Naive B cell (primary cell): ENCODE results near the gene JAG2. TPM values are rescaled to one million over a fixed set of nuclear protein-coding genes. Genes with fewer than 3 reads are reported as not detected.

Experiments used
- ATAC-seq, 2 donors: fragments of 150-1000 bp; cut with Tn5 transposase; 2 replicates each; pipeline ENCODE4 v1.10.0; 2021; ENCODE audit warnings: low read depth in 2 of 2, mild to moderate bottlenecking in 2 of 2, moderate library complexity in 2 of 2
- DNase-seq: peaks from one replicate; pipeline ENCODE4 v3.0.0; 2022
- H3K27ac Mint-ChIP-seq, 6 donors: one replicate each; pipeline ENCODE4 v1.8.0; 2020 to 2022; ENCODE audit warnings: mild to moderate bottlenecking in 6 of 6, mixed read lengths in 6 of 6, moderate library complexity in 5 of 6, inconsistent platforms in 2 of 6
- H3K27me3 Mint-ChIP-seq, 3 donors: one replicate each; pipeline ENCODE4 v1.8.0; 2021 to 2022; ENCODE audit warnings: mixed read lengths in 3 of 3, mild to moderate bottlenecking in 1 of 3
- H3K36me3 Mint-ChIP-seq, 2 donors: one replicate each; pipeline ENCODE4 v1.8.0; 2020 to 2022; ENCODE audit warnings: mixed read lengths in 2 of 2, inconsistent platforms in 1 of 2, mild to moderate bottlenecking in 1 of 2
- H3K4me1 Mint-ChIP-seq, 3 donors: one replicate each; pipeline ENCODE4 v1.8.0; 2020 to 2022; ENCODE audit warnings: mixed read lengths in 3 of 3, inconsistent platforms in 1 of 3, mild to moderate bottlenecking in 1 of 3, moderate library complexity in 1 of 3
- H3K4me3 Mint-ChIP-seq, 8 donors: one replicate each; pipeline ENCODE4 v1.8.0; 2020 to 2022; ENCODE audit warnings: mild to moderate bottlenecking in 8 of 8, mixed read lengths in 8 of 8, moderate library complexity in 8 of 8, inconsistent platforms in 2 of 8
- H3K9me3 Mint-ChIP-seq, 7 donors: one replicate each; pipeline ENCODE4 v1.8.0; 2020 to 2022; ENCODE audit warnings: mixed read lengths in 7 of 7, mild to moderate bottlenecking in 5 of 7, inconsistent platforms in 2 of 7, moderate library complexity in 1 of 7
- polyA plus RNA-seq, 6 donors: library from polyadenylated mRNA; unstranded; fragments of 300-500 nt; fragmentation: Illumina TruSeq; gene quantifications; one replicate each; pipeline ENCODE4 v1.2.3, GENCODE V29; 2021; ENCODE audit warnings: low read depth in 6 of 6

The JAG2 gene
- polyA plus RNA-seq, 6 donors from 2014 or later, result not detected

- no peak overlapping the region for H3K27ac Mint-ChIP-seq
- H3K36me3 Mint-ChIP-seq, result peaks cover 0 to 7% of the 10 kb centered on the region in 2 donors
- H3K9me3 Mint-ChIP-seq, result no peaks in the 10 kb centered on the region
- H3K27me3 Mint-ChIP-seq, result peaks cover 5 to 20% (median 11%) of the 10 kb centered on the region in 3 donors
- DNase-seq (no peak), ATAC-seq (peak in 1 of 2 donors; percentile 17)
- peaks cover 7 to 21% (median 12%) of the 10 kb centered on the region in 3 donors for H3K4me1 Mint-ChIP-seq
- peak overlapping the region in 4 of 8 donors; percentile 16 to 52 (median 30) for H3K4me3 Mint-ChIP-seq
Observed at GRCh38 chr14:105165134-105165704, 3.4 kb downstream of the JAG2 start.

- no peaks in the 10 kb centered on the region for H3K9me3 Mint-ChIP-seq
- H3K27me3 Mint-ChIP-seq, result peaks cover 0 to 8% (median 0%) of the 10 kb centered on the region in 3 donors
- peak overlapping the region in 1 of 6 donors; percentile 75 for H3K27ac Mint-ChIP-seq
- H3K36me3 Mint-ChIP-seq, result no peaks in the 10 kb centered on the region
- no peak overlapping the region for H3K4me3 Mint-ChIP-seq
- ATAC-seq (no peak), DNase-seq (no peak)
- peaks cover 0 to 17% (median 6%) of the 10 kb centered on the region in 3 donors for H3K4me1 Mint-ChIP-seq
Observed at GRCh38 chr14:105163040-105163742, 5.4 kb downstream of the JAG2 start.

- Mint-ChIP-seq H3K9me3 (no peaks in the 10 kb centered on the region), H3K4me1 (peaks cover 0 to 17% (median 6%) of the 10 kb centered on the region in 3 donors), H3K27me3 (peaks cover 0 to 8% (median under 1%) of the 10 kb centered on the region in 3 donors), H3K36me3 (no peaks in the 10 kb centered on the region), H3K4me3 (peak overlapping the region in 1 of 8 donors; percentile 36), H3K27ac (peak overlapping the region in 1 of 6 donors; percentile 75)
- ATAC-seq (no peak), DNase-seq (no peak)
Observed at GRCh38 chr14:105162669-105162979, 6.0 kb downstream of the JAG2 start.

- ATAC-seq, result no peak
- peaks cover 0 to 5% of the 10 kb centered on the region in 2 donors for H3K36me3 Mint-ChIP-seq
- peak overlapping the region in 3 of 6 donors; percentile 26 to 76 (median 38) for H3K27ac Mint-ChIP-seq
- peaks cover 0 to 17% (median 6%) of the 10 kb centered on the region in 3 donors for H3K4me1 Mint-ChIP-seq
- no peak for DNase-seq
- H3K9me3 Mint-ChIP-seq, result peaks cover 0 to 3% (median 0%) of the 10 kb centered on the region in 7 donors
- H3K4me3 Mint-ChIP-seq, result peak overlapping the region in 1 of 8 donors; percentile 36
- peaks cover 0 to 13% (median 5%) of the 10 kb centered on the region in 3 donors for H3K27me3 Mint-ChIP-seq
Observed at GRCh38 chr14:105161964-105162668, 6.5 kb downstream of the JAG2 start.

GRCh38 chr14:105161309-105161708, 7.3 kb downstream of the JAG2 start:
- H3K27me3 Mint-ChIP-seq, result peaks cover 0 to 11% (median 9%) of the 10 kb centered on the region in 3 donors
- DNase-seq, result no peak
- H3K4me1 Mint-ChIP-seq, result peaks cover 0 to 17% (median 6%) of the 10 kb centered on the region in 3 donors
- no peak overlapping the region for H3K4me3 Mint-ChIP-seq
- peaks cover 0 to 3% (median 0%) of the 10 kb centered on the region in 7 donors for H3K9me3 Mint-ChIP-seq
- ATAC-seq, result no peak
- H3K27ac Mint-ChIP-seq, result no peak overlapping the region
- H3K36me3 Mint-ChIP-seq, result peaks cover 0 to 7% of the 10 kb centered on the region in 2 donors

- H3K9me3 Mint-ChIP-seq, result peaks cover 0 to 3% (median 0%) of the 10 kb centered on the region in 7 donors
- H3K4me1 Mint-ChIP-seq, result peaks cover 0 to 17% (median 6%) of the 10 kb centered on the region in 3 donors
- H3K36me3 Mint-ChIP-seq, result peaks cover 0 to 7% of the 10 kb centered on the region in 2 donors
- no peak for ATAC-seq
- peak overlapping the region in 1 of 6 donors; percentile 24 for H3K27ac Mint-ChIP-seq
- no peak overlapping the region for H3K4me3 Mint-ChIP-seq
- peaks cover 0 to 11% (median 9%) of the 10 kb centered on the region in 3 donors for H3K27me3 Mint-ChIP-seq
- DNase-seq, result no peak
Observed at GRCh38 chr14:105160776-105161175, 7.8 kb downstream of the JAG2 start.

GRCh38 chr14:105159344-105159743, 9.2 kb downstream of the JAG2 start:
- Mint-ChIP-seq H3K4me3 (no peak overlapping the region), H3K9me3 (peaks cover 0 to 3% (median 0%) of the 10 kb centered on the region in 7 donors), H3K27me3 (peaks cover 0 to 13% (median 11%) of the 10 kb centered on the region in 3 donors), H3K36me3 (peaks cover 0 to 7% of the 10 kb centered on the region in 2 donors), H3K4me1 (peaks cover 0 to 5% (median 0%) of the 10 kb centered on the region in 3 donors), H3K27ac (no peak overlapping the region)
- ATAC-seq (no peak), DNase-seq (no peak)

- peaks cover 0 to 3% (median 0%) of the 10 kb centered on the region in 7 donors for H3K9me3 Mint-ChIP-seq
- peaks cover 0 to 7% of the 10 kb centered on the region in 2 donors for H3K36me3 Mint-ChIP-seq
- peaks cover 0 to 5% (median 0%) of the 10 kb centered on the region in 3 donors for H3K4me1 Mint-ChIP-seq
- DNase-seq, result no peak
- H3K4me3 Mint-ChIP-seq, result no peak overlapping the region
- peaks cover 0 to 15% (median 11%) of the 10 kb centered on the region in 3 donors for H3K27me3 Mint-ChIP-seq
- ATAC-seq, result no peak
- no peak overlapping the region for H3K27ac Mint-ChIP-seq
Observed at GRCh38 chr14:105158794-105159193, 9.8 kb downstream of the JAG2 start.

- DNase-seq (no peak), ATAC-seq (no peak)
- Mint-ChIP-seq H3K27me3 (peaks cover 0 to 15% (median 11%) of the 10 kb centered on the region in 3 donors), H3K27ac (no peak overlapping the region), H3K36me3 (peaks cover 0 to 7% of the 10 kb centered on the region in 2 donors), H3K9me3 (peaks cover 0 to 3% (median 0%) of the 10 kb centered on the region in 7 donors), H3K4me3 (no peak overlapping the region), H3K4me1 (peaks cover 0 to 5% (median 0%) of the 10 kb centered on the region in 3 donors)
Observed at GRCh38 chr14:105157872-105158271, 10.7 kb downstream of the JAG2 start.

- Mint-ChIP-seq H3K36me3 (peaks cover 0 to 7% of the 10 kb centered on the region in 2 donors), H3K4me3 (no peak overlapping the region), H3K27me3 (peaks cover 0 to 15% (median 11%) of the 10 kb centered on the region in 3 donors), H3K4me1 (peaks cover 0 to 5% (median 0%) of the 10 kb centered on the region in 3 donors), H3K27ac (peak overlapping the region in 1 of 6 donors; percentile 44), H3K9me3 (peaks cover 0 to 3% (median 0%) of the 10 kb centered on the region in 7 donors)
- DNase-seq (no peak), ATAC-seq (no peak)
Observed at GRCh38 chr14:105156414-105157375, 11.9 kb downstream of the JAG2 start.

- H3K36me3 Mint-ChIP-seq, result peaks cover 0 to 7% of the 10 kb centered on the region in 2 donors
- no peak overlapping the region for H3K4me3 Mint-ChIP-seq
- peaks cover 0 to 5% (median 0%) of the 10 kb centered on the region in 3 donors for H3K4me1 Mint-ChIP-seq
- H3K27ac Mint-ChIP-seq, result no peak overlapping the region
- H3K9me3 Mint-ChIP-seq, result peaks cover 0 to 3% (median 0%) of the 10 kb centered on the region in 7 donors
- H3K27me3 Mint-ChIP-seq, result peaks cover 0 to 15% (median 11%) of the 10 kb centered on the region in 3 donors
- ATAC-seq (no peak), DNase-seq (no peak)
Observed at GRCh38 chr14:105155681-105156413, 12.7 kb downstream of the JAG2 start.
